DMS153 treated with DMSO at 0.1 percent for 48 hours (cell line): ENCODE results near the gene KIF26B.

Experiments
- DNase-seq: peaks from one replicate; lab custom pipeline; 2025; ENCODE audit not compliant: unreplicated experiment; lab: John Stamatoyannopoulos, UW

KIF26B gene

DNA sequence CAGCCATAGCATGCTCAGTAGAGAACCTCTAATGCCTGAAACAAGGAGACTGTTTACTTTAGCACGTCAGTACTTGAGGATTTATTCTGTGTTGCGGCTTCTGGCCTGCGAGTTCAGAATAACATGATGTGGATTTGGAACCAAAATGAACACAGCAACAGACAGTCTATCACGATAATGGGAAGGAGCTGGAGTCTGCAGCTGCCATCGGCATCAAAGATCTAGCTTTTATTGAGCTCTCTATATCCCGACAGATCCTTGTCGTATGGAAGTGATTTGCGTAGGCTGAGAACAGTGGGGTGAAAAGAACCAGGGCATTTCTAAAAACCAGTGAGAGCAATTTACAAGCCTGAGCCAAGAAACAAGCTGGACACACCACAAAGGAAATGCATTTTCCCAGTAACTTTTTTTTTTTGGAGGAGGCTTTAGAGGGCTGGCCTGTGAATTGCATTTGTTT, 294.2 kb downstream of the KIF26B start:
- peak; percentile 35 for DNase-seq

DNA sequence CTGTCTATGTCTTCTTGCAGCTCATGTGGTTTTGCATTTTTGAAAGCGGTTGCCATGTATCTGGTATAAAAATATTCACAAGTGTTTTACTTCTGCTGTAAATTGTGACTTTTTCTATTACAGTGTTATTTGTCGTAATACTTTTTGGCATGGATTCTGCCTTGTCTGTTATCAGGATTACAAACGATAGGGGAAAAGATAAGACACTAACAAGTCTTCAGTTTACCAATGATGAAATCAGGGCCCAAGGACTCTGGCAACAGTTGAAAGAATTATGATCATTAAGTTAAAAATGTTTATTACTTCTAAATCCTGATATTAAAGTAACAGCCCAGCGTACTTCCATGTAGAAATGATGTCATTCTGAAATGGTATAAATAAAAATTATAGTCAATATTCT, 298.8 kb downstream of the KIF26B start:
- no peak for DNase-seq

DNA sequence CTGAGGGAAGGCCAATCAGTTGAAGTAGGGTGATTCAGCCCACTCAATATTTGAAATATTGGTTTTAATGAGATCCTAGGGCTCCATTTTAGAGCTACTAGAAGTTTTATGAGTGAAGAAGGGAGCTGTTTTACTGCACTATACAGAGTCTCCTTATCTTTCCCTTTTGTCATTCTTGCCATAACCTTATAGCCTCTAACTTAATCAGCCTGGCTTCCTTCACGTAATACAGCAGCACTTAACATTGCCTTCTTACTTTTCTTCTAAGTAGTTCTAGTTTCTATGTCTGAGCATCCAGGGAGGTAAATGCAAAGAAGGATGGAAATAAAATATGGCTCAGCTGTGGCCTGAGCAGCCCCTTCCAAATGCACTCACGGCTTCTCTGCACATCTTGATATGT, 299.3 kb downstream of the KIF26B start:
- no peak for DNase-seq

DNA sequence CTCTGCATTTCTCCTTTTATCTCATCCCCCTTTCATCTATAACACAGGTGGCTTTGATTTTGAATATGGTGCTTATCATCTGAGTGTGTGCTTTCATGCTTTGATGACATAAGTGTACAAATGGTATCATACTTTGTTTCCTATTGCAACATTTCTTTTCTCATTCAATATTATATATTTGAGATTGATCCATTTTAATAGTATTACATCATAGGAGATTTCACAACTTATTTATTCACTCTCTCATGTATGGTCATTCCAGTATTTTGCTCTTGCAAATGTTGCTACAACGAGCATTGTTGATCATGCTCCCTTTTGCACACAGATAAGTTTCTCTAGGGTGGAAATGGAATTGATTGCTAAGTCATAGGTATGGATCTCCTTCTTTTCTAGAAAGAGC, 302.8 kb downstream of the KIF26B start:
- no peak for DNase-seq

DNA sequence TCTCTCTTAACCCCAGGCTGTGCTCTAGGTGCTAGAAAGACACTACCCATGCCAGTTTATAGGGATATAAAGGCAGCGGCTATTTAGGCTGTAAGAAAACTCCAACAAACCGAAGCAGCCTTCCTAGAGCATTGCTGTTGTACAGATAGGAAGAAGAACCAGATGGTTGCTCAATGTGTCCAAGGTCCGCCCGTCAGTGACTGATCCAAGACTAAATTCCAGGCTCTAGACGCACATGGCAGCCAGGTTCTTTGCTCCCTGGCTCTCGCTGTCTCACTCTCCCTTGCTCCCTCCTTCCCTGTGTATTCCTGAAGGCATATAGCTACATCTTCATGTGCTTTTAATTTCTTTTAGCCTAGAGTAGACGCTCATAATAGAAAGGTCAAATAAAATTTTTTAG, 303.4 kb downstream of the KIF26B start:
- DNase-seq: no peak

DNA sequence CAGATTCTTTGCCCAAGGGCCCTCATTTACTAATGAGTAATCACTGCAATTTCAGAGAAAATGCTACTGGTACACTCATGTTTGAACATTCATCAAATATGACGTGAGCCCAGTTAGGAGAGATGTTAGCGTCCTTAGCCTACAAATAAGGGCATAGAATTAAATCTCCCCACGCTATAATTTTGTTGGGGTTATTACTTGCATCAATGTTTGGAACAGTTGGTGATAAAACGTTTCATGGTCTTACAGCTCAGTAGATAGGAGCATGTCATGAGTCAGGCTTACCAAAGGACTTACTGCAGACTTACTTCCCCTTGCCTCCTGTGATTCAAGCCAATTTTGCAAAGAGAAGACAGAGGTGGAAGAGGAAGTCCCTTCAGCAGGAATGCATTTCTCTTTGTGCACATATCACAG, 304.0 kb downstream of the KIF26B start:
- no peak for DNase-seq

DNA sequence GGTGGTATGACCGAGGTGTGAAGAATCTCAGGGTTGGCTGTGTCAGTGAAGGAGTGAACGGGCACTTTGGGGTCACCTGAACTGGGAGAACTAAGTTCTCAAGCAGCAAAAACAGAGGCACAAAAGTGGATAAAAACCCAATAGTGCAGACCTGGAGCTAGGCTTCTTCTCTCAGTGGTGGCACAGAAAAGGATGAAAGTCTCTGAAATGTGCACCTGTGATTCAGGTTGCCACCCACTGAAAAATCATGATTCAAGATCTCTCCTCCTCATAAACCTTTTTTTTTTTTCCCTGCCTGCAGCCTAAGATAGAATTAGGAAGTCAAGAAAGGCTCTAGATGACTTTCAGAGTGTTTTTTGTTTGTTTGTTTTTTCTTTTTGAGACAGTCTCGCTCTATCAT, 304.8 kb downstream of the KIF26B start:
- no peak for DNase-seq

DNA sequence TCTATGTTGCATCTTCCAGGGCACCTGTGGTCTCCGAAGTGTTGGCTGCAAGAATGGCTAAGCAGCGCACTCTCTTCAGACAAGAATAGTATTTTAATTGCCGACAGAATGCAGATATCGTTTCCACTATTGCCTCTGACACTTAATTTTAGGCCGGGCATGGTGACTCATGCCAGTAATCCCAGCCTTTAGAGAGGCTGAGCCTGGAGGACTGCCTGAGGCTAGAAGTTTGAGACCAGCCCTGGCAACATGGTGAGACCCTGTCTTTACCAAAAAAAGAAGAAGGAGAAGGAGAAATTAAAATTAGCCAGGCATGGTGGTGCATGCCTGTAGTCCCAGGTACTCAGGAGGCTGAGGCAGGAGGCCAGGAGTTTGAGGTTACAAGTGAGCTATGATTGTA, 306.9 kb downstream of the KIF26B start:
- DNase-seq: no peak

DNA sequence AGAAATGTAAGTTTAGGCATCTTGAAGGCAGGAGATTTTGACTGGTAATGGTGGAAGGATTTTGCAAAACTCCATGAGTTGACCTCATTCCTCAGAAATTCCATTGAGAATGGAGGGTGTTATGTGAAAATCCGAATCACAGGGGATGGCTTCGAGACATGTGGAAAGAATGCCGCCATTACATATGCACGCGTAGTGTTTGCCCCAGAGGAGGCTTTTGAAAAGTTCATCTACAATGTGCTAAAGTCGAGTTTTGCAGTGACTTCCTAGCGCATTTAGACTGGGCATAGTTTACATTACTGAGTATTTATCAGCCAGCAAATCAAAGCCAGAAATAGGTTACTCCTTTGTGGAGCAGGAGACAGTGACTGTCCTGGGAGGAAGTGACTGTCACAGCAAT, 307.4 kb downstream of the KIF26B start:
- DNase-seq: no peak

DNA sequence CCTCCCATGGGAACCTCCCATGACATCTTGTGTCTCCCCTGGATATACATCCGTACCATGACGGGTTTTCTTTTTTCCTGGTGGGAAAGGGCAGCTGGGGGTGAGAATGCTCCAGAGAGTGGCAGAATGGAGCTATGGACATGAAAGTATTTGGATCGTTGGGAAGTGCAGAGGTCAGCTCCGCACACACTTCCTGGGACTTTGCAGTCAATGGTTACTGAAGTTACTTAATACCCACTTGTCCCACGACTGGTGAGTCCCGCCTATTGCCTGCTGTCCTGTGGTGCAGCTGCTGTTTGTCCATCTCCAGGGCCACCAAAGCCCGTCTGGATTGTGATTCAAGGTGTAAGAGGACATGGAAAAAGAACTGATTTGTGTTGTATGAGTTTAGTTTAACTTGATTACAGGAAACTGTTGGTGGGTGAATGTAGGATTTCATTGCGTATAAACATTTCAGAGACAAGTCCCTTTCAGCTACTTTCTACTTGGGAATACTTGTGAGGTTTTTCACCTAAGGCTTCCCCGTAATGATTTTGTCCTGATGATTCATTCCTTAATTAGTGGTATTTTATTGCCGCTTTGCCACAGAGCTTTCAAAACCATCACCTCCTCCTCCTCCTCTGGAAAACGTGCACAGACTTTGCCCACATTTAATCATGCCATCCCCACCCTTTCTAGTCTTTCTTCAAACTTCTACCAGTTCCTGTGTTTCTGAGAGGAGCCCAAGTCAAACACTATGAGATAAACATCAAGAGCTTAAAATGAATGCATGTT, 308.8 kb downstream of the KIF26B start:
- no peak for DNase-seq

DNA sequence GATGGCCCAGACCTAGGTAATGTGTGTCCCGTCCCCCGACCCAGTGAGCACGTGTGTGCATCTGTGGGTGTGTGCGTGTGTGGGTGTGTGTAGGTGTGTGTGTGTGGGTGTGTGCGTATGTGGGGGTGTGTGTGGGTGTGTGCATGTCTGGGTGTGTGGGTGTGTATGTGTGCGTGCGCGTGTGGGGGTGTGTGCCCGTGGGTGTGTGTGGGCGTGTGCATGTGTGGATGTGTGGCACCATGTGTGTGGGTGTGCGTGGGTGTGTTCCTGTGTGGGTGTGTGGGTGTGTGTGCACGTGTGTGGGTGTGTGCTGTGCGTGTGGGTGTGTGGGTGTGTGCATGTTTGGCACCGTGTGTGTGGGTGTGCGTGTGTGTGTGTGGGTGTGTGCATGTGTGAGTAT, 309.5 kb downstream of the KIF26B start:
- no peak for DNase-seq

DNA sequence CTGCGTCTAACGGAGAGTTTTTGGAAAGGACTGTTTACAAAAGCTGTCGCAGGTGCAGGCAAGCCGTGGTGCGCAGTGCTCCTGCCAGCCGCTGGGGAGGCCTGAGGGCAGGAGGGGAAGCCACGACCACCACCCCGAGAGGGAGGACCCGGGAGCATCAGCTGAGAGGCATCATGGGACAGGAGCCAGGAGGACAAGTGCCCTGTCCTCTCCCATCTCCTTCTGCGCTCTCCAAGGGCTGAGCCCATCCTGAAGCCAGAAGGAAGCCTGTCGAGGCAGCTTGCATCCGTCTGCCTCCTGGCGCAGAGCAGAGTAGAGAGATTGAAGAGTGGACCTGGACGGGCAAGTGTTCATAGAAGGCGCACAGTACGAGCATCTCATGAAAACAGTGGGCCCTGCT, 310.9 kb downstream of the KIF26B start:
- DNase-seq: no peak

DNA sequence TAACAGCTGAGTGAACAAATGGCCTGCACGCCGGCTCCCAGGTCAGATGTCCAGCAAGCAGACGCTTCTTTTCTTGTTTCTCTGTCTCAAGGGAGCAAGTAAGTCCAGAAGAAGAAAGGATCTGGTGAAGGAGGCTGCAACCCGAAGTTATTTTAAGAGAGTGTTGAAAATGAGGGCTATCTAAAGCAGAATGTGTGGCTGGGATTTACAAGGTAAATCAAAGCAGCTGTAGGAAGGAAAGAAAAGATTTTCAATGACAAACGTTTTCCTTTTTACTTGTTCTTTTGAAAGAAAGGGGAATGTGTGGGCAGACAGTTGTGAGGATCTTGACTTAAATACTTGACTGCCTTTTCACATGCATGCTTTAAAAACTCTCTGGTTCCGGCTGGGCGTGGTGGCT, 311.5 kb downstream of the KIF26B start:
- DNase-seq: no peak

DNA sequence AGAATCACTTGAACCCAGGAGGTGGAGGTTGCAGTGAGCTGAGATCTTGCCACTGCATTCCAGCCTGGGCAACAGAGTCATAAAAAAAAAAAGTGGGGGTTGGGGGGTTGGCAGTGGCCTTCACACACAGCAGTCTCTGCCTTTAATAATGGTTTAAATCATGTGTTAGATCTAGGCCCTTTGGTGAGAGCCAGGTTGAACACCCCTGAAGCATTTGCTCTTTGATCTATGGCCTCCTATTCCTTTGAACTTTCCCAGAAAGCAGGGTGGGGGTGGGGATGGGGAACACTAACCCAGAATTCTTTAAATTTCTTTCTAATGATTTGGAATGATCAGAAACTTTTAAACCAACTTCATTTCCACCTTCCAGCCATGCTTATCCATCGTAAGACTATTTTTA, 313.0 kb downstream of the KIF26B start:
- no peak for DNase-seq

DNA sequence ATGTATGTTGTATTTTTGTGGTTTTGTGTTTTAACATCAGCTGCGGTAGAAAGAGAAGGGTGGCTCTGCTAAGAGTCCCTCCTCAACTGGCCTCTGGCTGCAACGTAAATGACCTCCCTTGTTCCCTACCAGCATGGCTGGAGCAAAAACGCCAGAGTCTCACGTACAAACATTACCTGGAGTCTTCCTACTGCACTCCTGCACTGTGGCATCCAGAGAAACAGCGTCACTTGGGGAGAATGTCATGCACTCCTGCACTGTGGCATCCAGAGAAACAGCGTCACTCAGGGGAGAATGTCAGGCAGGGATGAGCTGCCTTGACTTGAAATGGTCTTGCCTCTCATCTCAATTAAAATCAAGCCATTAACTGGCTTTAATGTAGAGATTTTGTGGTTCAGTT, 314.2 kb downstream of the KIF26B start:
- no peak for DNase-seq

DNA sequence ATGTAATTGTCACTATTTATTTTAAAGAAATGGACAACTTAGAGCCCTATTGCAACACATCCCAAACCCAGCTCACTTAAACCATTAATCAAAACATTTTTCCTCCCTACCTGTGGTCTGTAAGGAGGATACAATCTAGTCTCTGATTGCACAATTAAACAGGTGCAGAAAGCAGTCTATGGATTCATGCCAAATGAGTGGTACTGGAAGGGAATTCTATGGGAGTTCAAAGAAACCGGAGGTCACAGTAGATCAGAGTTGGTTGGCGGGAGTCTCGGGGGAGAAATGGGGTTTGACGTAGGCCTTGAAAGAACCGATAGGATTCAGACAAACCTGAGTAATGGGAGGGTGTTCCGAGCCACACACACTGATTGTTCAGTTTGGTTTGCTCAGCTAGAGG, 314.9 kb downstream of the KIF26B start:
- DNase-seq: no peak

DNA sequence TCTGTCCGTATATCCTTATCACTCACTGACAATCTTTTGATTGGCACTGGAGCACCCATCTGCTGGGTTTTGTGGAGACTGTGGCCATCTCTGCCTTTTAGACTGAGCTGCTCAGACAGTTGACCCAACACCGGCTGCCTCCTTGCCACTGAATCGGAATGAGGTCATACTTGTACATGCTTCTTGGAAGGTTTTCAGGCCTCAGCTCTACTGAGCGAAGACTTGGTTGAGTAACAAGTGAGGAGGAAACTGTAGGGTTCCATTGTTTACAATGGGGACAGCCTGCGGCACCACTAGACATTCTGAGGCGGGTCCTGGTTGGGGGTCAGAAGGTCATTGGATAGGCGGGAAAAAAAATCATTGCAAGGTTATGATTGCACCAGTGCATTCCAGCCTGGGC, 320.3 kb downstream of the KIF26B start:
- DNase-seq: no peak

DNA sequence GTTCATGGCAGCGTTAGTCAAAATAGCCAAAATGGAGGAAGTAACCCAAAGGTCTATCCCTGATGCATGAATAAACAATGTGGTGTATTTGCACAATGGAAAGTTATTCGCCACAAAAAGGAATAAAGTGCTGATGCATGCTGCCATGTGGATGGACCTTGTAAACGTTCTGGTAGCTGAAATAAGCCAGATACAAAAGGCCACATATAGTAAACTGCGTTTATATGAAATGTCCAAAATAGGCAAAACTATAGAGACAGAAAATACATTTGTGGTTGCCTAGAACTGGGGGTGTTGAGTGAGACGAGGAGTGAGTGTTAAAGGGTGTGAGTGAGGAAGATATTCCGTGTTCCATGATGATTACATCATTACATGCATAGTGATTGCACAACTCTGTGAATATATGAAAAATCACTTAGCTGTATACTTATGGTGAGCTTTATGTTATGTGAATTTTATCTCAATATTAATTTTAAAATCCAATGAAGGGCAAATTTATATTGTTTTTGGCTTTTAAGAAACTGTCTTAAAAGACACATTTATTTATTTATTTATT, 321.3 kb downstream of the KIF26B start:
- DNase-seq: no peak

DNA sequence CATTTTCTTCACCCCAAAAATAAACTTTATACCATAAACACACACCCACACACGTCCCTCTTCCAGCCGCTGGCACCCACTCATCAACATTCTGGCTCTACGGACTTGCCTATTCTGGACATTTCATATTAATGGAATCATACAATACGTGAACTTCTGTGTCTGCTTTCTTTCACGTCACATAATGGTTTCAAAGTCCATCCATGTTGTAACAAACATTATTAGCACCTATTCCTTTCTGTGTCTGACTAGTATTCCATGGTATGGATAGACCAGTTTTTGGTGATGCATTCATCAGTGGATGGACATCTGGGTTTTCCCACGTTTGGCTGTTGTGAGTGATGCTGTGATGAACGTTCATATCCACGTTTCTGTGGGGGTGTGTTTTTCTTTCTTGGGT, 323.2 kb downstream of the KIF26B start:
- DNase-seq: no peak

DNA sequence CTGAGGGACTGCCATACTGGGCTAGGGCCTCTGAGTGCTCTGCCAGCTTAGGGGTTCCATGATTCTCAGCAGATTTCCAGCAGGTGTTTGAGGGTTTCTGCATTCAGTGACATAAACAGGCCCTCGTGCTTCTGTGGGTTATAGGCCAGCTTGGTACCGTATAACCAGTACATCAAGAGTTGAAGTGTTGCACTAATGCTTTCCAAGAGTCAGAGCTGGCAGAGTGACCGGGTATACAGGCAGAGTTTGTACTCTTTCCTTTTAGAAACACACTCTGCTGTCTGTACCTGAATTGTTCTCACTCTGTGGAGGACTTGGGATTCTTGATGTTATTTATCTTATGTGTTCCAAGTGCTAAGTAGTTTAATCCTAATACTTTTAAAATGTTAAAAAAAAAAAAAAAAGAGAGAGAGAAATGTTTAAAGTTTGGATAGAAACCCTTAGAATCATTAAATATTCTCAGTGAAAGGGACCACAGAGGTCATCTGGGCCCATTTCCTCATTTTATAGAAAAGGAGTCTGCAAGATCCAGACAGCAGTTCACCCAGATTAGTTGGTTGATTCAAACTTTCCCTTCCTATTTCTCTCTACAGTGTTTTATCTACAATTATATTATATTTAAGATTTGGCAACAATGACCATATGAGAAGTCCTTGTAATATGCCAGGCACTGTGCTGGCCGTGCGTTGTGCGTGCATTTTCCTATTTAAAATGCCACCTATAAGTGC, 325.8 kb downstream of the KIF26B start:
- DNase-seq: no peak

DNA sequence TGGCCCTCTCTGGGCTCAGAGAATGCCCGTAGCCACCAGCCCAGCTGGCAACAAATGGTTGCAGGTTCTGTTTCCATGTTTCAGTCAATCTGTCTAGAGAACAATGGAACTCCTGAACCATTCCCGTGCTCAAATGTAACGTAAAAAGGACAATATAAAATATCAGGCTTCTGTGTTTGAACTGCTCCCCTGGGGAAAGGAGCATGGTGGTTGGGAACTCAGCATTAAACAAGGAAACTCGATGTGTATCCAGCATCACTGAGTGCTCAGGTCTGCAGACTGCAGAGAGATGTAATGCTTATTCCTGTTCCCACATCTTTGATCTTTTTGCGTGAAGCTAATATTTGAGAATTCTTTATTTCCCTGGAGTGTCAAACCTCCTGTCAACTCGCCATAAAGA, 326.5 kb downstream of the KIF26B start:
- peak; percentile 75 for DNase-seq

DNA sequence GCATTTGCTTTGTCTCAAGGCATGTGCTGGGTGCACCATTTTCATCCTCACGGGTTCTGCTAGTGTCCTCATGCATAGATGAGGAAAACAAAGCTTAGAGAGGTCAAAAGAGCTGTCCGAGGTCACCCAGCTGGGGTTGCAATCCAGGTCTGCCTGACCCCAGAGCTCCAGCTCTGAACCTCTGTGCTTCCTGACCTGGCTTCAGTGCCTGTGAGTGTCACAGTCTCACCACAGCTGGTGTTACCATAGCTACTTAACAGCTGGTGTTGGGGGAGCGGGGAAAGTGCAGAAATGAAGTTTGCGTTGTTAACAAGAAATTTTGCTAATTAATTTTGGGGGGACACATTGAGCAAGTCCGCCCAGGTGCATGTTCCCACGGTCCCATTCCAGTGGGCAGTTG, 328.5 kb downstream of the KIF26B start:
- DNase-seq: no peak
